ENCODE results near the gene WSCD2. TPM values are rescaled to one million over a fixed set of nuclear protein-coding genes. Genes with fewer than 3 reads are reported as not detected.

The WSCD2 gene
- total and polyA plus RNA-seq, 2 donors (not counting 3 experiments of a cell fraction or from before 2014, with no cell fraction given), result not detected

DNA sequence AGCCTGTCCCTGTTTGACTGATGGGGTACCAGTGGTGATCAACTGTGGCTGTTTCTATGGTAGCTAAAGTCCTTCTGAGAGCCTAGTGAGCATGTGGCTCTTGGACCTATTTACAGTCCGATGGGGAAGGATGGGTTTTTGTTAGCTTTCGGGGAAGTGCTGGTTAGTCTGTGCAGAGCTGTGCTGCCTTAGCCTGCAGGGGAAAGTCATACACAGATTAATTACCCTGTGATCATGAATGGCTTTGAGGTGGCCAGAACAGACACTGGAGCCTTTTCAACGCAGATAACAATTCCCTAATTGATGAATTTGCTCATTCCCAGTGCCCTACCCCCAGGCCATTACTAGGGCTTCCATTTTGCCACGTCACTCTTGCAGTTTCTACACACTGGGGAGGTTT, 99.7 kb downstream of the WSCD2 start:
- Histone ChIP-seq H3K27me3 (ENCODE audit: control insufficient read depth in 2 of 2, insufficient read depth in 2 of 2, low read length in 2 of 2) (no peaks in the 10 kb centered on the region), H3K79me2 (ENCODE audit: control insufficient read depth, insufficient read depth, low read length) (no peaks in the 10 kb centered on the region), H3K4me3 (replicated peaks in 1 of 3; ENCODE audit: insufficient read depth in 1 of 3, low read depth in 1 of 3, low read length in 3 of 3) (no peak overlapping the region), H3K9ac (replicated peaks; ENCODE audit: extremely low read depth, insufficient read depth, low read length) (no peak overlapping the region), H2AFZ (ENCODE audit: low read depth, low read length) (no peak overlapping the region), H3K36me3 (ENCODE audit: control insufficient read depth in 2 of 2, extremely low read depth in 1 of 2, insufficient read depth in 2 of 2, low read length in 2 of 2) (no peaks in the 10 kb centered on the region), H3K9me1 (replicated peaks; ENCODE audit: control insufficient read depth, extremely low read depth, insufficient read depth, low read length) (no peaks in the 10 kb centered on the region), H3K4me1 (ENCODE audit: control insufficient read depth, extremely low read depth, insufficient read depth, low read length) (no peaks in the 10 kb centered on the region), H3K4me2 (ENCODE audit: insufficient read depth, low read length) (no peak overlapping the region), H4K20me1 (replicated peaks; ENCODE audit: control insufficient read depth, extremely low read depth, insufficient read depth, low read length) (no peaks in the 10 kb centered on the region), H3K27ac (ENCODE audit: insufficient read depth, low read depth, low read length) (no peak overlapping the region), H3K9me3 (replicated peaks; ENCODE audit: control insufficient read depth, insufficient read depth, low read length) (no peaks in the 10 kb centered on the region)
- intact Hi-C loops (cut with micrococcal nuclease) (no loop called here), dilution Hi-C loops (cut with MboI; ENCODE audit: extremely low pct_ligation_motif_present, low sequenced_read_pairs) (no loop called here)
- TF ChIP-seq GATA2 (IDR thresholded peaks at IDR 0.05; ENCODE audit: insufficient read depth, insufficient read length, low read depth, low read length) (no peak), EZH2 (IDR thresholded peaks at IDR 0.05; ENCODE audit: borderline replicate concordance, low read depth, low read length, severe bottlenecking) (no peak), JUN (IDR thresholded peaks at IDR 0.05; ENCODE audit: borderline replicate concordance, insufficient read depth, insufficient read length, low read depth) (no peak), POLR2AphosphoS5 (IDR thresholded peaks at IDR 0.05; ENCODE audit: insufficient read depth, low read depth, low read length) (no peak), MYC (IDR thresholded peaks at IDR 0.05; ENCODE audit: low read depth, low read length) (no peak), POLR2A (IDR thresholded peaks at IDR 0.05; ENCODE audit: low read depth, low read length) (no peak), FOS (IDR thresholded peaks at IDR 0.05; ENCODE audit: borderline replicate concordance, insufficient read depth, low read length) (no peak)
- TF ChIP-seq, protein P1, sequence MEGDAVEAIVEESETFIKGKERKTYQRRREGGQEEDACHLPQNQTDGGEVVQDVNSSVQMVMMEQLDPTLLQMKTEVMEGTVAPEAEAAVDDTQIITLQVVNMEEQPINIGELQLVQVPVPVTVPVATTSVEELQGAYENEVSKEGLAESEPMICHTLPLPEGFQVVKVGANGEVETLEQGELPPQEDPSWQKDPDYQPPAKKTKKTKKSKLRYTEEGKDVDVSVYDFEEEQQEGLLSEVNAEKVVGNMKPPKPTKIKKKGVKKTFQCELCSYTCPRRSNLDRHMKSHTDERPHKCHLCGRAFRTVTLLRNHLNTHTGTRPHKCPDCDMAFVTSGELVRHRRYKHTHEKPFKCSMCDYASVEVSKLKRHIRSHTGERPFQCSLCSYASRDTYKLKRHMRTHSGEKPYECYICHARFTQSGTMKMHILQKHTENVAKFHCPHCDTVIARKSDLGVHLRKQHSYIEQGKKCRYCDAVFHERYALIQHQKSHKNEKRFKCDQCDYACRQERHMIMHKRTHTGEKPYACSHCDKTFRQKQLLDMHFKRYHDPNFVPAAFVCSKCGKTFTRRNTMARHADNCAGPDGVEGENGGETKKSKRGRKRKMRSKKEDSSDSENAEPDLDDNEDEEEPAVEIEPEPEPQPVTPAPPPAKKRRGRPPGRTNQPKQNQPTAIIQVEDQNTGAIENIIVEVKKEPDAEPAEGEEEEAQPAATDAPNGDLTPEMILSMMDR (IDR thresholded peaks at IDR 0.05; ENCODE audit: extremely low read depth in 1 of 2, insufficient read depth in 1 of 2, low read depth in 1 of 2, low read length in 2 of 2), result no peak
- TF ChIP-seq, protein P2, sequence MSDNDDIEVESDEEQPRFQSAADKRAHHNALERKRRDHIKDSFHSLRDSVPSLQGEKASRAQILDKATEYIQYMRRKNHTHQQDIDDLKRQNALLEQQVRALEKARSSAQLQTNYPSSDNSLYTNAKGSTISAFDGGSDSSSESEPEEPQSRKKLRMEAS (IDR thresholded peaks at IDR 0.05; ENCODE audit: insufficient read depth, insufficient read length), result no peak
- DNase-seq (ENCODE audit: low read depth, low spot score) (no peak), FAIRE-seq (no peak)
- ChIA-PET CTCF (no interaction called here), POLR2A (no interaction called here)
- BruUV-seq (replicated peaks), result no TSS peak
